ENCODE results near the gene RALA.
A peak's percentile ranks its signal among the peaks of the same experiment; 100 is the strongest.

Gene RALA

GRCh38 chr7:39614299-39614698 is 9.1 kb upstream of the RALA start:
- no peak for DNase-seq

DNA sequence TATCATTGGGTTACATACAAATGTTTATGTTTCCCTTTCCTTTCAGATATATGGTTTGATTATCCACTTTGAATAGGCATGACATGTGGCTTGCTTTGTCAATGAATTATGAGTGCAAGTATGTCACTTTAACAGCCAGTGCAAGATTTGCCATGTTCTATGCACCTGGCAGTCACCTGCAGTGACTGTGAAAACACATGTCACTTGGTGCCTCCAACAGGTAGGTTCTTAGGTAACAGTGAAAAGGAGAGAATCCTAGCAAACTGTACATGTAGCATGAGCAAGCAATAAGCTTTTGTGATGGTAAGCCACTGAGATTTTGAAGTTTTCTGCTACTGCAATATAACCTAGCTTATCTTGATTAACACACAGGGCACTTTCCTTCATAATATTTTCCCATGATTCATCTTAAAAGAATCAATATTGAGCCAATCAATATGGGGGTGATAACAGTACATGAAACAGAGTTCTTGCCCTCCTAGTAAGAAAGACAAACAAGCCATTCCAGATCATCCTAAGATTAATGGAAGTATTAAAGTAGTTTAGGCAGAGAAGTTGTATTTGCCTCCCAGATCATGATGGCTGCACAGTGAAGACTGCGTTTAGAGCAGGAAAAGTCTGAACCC is 7.9 kb upstream of the RALA start:
- no peak for DNase-seq

DNA sequence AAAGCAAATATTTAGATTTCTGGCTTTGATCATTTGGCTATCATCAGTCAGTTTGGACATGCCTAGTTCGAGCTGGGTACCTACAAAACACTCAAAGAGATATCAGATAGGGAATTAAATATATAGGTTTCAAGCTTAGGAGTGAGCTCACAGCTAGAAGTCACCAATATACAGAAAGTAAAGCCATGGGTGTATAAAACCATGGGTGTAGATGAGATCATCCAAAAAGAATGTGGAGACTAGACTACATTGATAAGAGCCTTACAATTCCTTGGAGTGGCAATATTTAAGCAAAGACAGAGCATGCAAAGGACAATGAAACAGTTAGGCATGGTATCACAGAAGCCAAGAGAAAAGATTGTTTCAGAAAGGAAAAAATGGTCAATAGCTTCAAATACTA is 7.2 kb upstream of the RALA start:
- DNase-seq: no peak

DNA sequence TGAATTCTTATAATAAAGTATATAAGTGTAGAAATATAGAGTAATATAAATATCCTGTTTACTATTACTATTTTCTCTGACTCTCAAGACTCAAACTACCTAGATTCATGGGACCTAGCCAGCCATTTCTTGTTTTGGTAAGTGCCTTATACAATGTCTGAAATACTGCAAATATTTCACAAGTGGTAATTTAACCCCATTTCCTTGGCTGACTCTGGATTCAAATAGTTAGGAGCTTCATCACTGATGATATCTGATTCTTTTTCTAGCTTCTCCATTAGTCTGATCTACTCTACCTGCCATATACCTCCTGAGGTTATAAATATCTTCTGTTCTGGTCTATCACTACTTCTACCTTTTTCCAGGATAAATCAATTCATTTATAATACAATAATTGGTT is 6.4 kb upstream of the RALA start:
- no peak for DNase-seq

DNA sequence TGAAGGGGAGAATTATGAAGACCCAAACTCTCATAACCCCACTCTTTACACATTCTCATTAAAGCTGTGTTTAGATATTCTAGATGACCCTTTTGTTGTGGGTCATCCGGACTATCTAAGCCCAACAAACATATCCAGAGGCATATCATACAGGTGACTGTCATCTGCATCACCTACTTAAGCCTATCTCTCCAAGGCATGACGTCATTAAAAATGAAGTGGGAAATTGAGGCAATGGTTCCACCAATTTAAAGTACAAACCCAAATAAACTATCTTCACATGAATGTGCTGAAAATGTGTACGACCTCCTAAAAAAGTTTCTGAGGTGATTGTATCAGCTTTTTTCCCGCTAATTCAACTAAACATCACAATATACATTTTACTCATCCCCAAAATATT is 4.5 kb upstream of the RALA start:
- no peak for DNase-seq

DNA sequence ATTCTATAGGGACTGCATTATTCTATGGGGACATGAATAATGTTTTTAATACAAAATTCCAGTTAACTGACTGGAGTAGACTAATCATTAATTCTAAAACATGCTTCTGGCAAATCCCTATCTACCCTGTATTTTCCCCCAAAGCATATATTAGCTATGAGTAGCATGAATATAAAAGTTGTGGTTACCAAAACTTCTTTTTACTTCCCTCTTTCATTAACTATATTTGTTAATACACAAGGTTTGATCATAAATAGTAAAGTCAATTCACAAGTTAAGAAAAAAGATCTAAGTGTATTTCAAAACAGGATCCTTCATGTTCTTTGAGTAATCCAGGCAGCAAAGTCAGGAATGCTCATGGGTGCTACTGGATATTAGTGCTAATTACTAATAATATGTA is 2.9 kb upstream of the RALA start:
- no peak for DNase-seq

GRCh38 chr7:39621261-39621660 is 2.1 kb upstream of the RALA start:
- no peak for DNase-seq

GRCh38 chr7:39621784-39622411 is 1.5 kb upstream of the RALA start:
- no peak for DNase-seq

DNA sequence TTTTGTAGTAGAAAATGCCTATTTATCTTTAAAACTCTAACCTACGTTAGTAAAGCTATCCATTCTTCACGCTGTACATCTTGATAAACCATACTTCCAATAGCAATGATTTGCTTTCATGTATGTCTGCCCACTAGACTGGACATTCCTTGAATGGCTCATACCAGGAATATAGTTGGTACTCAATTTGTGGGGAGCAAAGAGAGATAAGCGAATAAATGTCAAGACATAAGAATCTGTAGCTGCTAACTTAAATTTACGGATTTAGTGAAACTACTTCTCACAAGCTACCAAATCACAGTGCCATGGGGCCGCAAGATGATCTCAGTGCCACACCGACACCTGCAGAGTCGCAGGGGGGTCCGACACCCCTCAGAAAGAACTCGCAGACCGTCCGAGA is 763 bp upstream of the RALA start:
- no peak for DNase-seq

GRCh38 chr7:39623732-39624441 is 515 bp downstream of the RALA start:
- no peak for DNase-seq

- peak; percentile 31 for DNase-seq
Measured at GRCh38 chr7:39624442-39624807, 1.1 kb downstream of the RALA start.

DNA sequence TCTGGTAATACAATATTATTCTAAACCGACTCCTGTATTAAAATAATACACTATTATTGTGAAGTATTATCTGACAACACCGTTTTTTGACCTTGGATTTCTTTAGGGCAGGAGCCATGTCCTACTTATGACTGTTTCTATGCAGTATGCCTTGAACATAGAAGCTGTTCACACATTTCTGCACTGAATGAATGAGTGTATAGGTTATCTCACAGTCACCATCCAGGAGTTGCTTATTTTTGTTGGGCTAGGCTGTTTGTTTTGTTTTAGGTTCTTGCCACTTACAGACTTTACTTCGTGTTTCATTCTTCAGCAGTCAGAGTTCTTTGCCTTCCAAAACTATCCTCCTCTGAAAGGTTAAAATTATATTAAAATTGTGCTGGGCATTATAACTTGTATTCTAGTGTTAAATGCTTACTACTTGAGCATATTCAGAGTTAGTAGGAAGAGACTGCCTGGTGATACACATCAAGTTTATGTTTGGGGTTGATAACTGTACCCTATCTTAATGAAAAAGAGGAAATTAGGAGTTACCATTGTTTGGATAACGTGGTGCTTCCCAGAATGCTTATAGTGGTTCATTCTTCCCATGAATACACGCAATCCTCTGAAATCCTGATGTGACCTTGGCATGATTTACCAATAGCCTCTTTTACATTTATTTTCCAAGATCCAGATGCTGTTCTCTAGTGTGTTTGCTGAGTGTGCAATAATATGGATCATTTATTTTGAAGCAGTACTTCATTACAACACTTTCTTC is 1.7 kb downstream of the RALA start:
- no peak for DNase-seq

- no peak for DNase-seq
Measured at GRCh38 chr7:39631736-39632308, 8.4 kb downstream of the RALA start.

GRCh38 chr7:39633563-39634477 is 10.4 kb downstream of the RALA start:
- no peak for DNase-seq

DNA sequence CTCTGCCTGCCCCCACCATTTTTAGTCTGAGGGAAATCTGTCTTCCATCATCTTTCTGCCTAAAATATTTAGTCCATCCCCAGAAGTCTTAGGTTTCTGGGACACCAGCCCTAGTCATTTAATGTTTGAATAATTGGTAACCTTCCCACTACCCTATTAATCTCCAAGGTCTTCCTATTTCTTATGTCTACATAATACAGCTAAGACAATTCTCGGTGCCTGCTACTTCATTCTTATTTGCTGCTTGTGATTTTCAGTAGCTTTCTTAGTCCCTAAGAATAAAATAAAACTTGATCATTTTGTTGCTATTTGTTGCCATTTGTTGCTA is 11.1 kb downstream of the RALA start:
- no peak for DNase-seq

- no peak for DNase-seq
Measured at GRCh38 chr7:39637400-39637799, 14.0 kb downstream of the RALA start.

DNA sequence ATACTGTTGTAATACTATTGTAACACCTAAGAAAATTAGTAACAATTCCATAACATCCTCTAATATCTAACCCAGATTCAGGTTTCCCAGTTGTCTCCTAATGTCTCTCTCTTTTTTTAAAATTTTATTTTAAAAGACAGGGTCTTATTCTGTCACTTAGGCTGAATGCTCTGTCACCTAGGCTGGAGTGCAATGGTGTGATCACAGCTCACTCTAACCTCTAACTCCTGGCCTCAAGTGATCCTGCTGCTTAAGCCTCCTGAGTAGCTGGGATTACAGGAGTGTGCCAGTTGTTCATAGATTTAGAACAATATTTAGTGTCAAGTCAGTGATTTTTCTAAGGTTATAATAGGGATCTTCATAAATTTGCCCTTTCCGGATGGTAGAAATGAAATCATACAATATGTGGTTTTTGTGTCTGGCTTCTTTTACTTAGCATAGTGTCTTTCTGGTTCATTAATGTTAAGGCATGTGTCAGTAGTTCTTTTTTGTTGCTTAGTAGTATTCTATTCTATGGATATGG is 14.7 kb downstream of the RALA start:
- no peak for DNase-seq

DNA sequence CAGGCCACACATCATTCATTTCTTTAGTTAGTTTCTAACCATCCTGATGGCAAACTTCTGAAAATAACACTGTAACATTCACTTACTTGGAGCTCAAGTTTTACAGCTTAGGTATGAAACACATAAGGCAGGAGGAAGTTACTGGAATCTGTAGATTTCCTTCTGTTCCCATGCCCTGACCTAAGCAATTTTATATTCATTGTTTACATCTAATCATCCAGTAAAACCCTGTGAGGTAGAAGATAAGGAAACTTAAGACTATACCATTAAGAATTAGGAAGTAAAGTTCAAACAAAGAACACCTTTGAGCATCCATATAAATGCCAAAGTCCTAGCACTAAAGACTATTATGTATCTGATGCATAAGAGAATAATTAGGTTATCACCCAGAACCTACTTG is 19.5 kb downstream of the RALA start:
- no peak for DNase-seq

- DNase-seq: no peak
Measured at GRCh38 chr7:39644170-39644569, 20.8 kb downstream of the RALA start.

- no peak for DNase-seq
Measured at GRCh38 chr7:39645482-39646407, 22.4 kb downstream of the RALA start.

DNA sequence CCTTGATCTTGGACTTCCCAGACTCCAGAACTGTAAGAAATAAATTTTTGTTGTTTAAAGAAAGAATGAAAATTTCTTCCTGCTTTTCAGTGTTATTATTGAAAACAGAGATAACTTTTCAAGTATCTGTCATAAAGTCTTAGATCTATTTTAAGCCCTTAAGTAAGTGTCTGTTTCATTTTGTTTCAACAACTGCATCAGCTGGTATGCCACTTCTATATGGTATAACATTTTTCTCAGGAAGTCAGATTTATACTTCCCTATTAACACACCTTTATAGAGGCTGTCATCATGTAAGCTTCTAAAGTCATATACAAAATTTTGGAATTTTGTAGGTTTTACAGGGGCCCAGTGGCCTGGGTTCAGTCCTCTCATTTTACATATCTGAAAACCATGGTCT is 24.4 kb downstream of the RALA start:
- DNase-seq: no peak
